Loucy (cell line): ENCODE results near the gene RALGPS2.

Source experiments
- H2AFZ ChIP-seq: fragments of 200-600 bp; sonication (generic); 2 replicates; pipeline ENCODE4 v1.6.0; 2016; ENCODE audit warnings: antibody characterized with exemption, mild to moderate bottlenecking, low read length, moderate library complexity
- H3F3A ChIP-seq: fragments of 200-600 bp; 2 replicates; pipeline ENCODE4 v1.6.0; 2016; ENCODE audit warnings: antibody characterized with exemption, low read depth, mild to moderate bottlenecking
- H3K27me3 ChIP-seq: fragments of 200-600 bp; sonication (generic); 2 replicates; pipeline ENCODE4 v1.6.1; 2014; ENCODE audit warnings: low read length, mild to moderate bottlenecking; ENCODE audit not compliant: insufficient read depth, poor library complexity, severe bottlenecking
- H3K36me3 ChIP-seq: fragments of 200-600 bp; sonication (generic); 2 replicates; pipeline ENCODE4 v1.6.1; 2016; ENCODE audit warnings: low read length; ENCODE audit not compliant: insufficient read depth
- H3K4me1 ChIP-seq: fragments of 200-600 bp; sonication (generic); 2 replicates; pipeline ENCODE4 v1.5.1; 2014; ENCODE audit warnings: low read length, mild to moderate bottlenecking; ENCODE audit not compliant: insufficient read depth, poor library complexity, severe bottlenecking
- H3K4me2 ChIP-seq: fragments of 200-600 bp; sonication (generic); 2 replicates; pipeline ENCODE4 v1.6.0; 2014; ENCODE audit warnings: antibody characterized with exemption, low read length, low read depth, mild to moderate bottlenecking; ENCODE audit not compliant: poor library complexity, severe bottlenecking
- H3K4me3 ChIP-seq: fragments of 200-600 bp; sonication (generic); 2 replicates; pipeline ENCODE4 v1.5.1; 2014; ENCODE audit warnings: low read length, mild to moderate bottlenecking, mixed read lengths; ENCODE audit not compliant: poor library complexity, severe bottlenecking
- H3K79me2 ChIP-seq: fragments of 200-600 bp; sonication (generic); 2 replicates; pipeline ENCODE4 v1.6.1; 2014; ENCODE audit warnings: low read length; ENCODE audit not compliant: insufficient read depth
- H3K9ac ChIP-seq: fragments of 200-600 bp; sonication (generic); 2 replicates; pipeline ENCODE4 v1.6.0; 2014; ENCODE audit warnings: mild to moderate bottlenecking, low read depth, low read length, moderate library complexity; ENCODE audit not compliant: poor library complexity, severe bottlenecking
- H3K9me2 ChIP-seq: fragments of 200-600 bp; sonication (generic); replicated peaks from 2 replicates; pipeline ENCODE4 v1.6.1; 2016; ENCODE audit warnings: low read depth, low read length, mixed read lengths
- H3K9me3 ChIP-seq: fragments of 200-600 bp; sonication (generic); 2 replicates; pipeline ENCODE4 v1.6.1; 2014; ENCODE audit warnings: mild to moderate bottlenecking, antibody characterized with exemption, low read length, low read depth; ENCODE audit not compliant: insufficient read depth
- H4K20me1 ChIP-seq: fragments of 200-600 bp; sonication (generic); 2 replicates; pipeline ENCODE4 v1.6.0; 2014; ENCODE audit warnings: antibody characterized with exemption, low read length, mild to moderate bottlenecking; ENCODE audit not compliant: insufficient read depth, poor library complexity, severe bottlenecking
- CTCF ChIP-seq: fragments of 200-600 bp; sonication (generic); conservative IDR thresholded peaks from 2 replicates; pipeline ENCODE4 v1.5.1; 2014; ENCODE audit warnings: mild to moderate bottlenecking, antibody characterized with exemption, low read length
- EZH2phosphoT487 ChIP-seq: fragments of 200-600 bp; IDR thresholded peaks from 2 replicates; pipeline ENCODE4 v1.6.1; 2018; ENCODE audit warnings: antibody characterized with exemption, mild to moderate bottlenecking, moderate library complexity, borderline replicate concordance

Gene RALGPS2

GRCh38 chr1:178959543-178960460 is 234.8 kb downstream of the RALGPS2 start:
- H3K4me1 ChIP-seq = no peaks in the 10 kb centered on the region
- H2AFZ ChIP-seq = no peak overlapping the region

GRCh38 chr1:178960482-178961240 is 235.6 kb downstream of the RALGPS2 start:
- H3K27me3 ChIP-seq = no peaks in the 10 kb centered on the region
- peaks cover 2% of the 10 kb centered on the region for H3K4me1 ChIP-seq
- H3K4me3 ChIP-seq = no peak overlapping the region
- H2AFZ ChIP-seq = no peak overlapping the region
- H4K20me1 ChIP-seq = no peaks in the 10 kb centered on the region
- no peak for TF ChIP-seq EZH2phosphoT487
- TF ChIP-seq CTCF = no peak
- no peaks in the 10 kb centered on the region for H3K36me3 ChIP-seq
- no peaks in the 10 kb centered on the region for H3K9me3 ChIP-seq
- no peak overlapping the region for H3K4me2 ChIP-seq
- no peaks in the 10 kb centered on the region for H3F3A ChIP-seq
- no peak overlapping the region for H3K9ac ChIP-seq
- no peaks in the 10 kb centered on the region for H3K9me2 ChIP-seq
- H3K79me2 ChIP-seq = no peaks in the 10 kb centered on the region

More at GRCh38 chr1:178959543-178960460, 234.8 kb downstream of the RALGPS2 start:
- H3K4me3 ChIP-seq = no peak overlapping the region
- H3K79me2 ChIP-seq = no peaks in the 10 kb centered on the region
- H3K4me2 ChIP-seq = no peak overlapping the region
- no peaks in the 10 kb centered on the region for H3K9me3 ChIP-seq
- no peak for TF ChIP-seq CTCF
- no peak for TF ChIP-seq EZH2phosphoT487
- no peaks in the 10 kb centered on the region for H3K27me3 ChIP-seq
- H3K9me2 ChIP-seq = no peaks in the 10 kb centered on the region
- no peak overlapping the region for H3K9ac ChIP-seq
- H3K36me3 ChIP-seq = no peaks in the 10 kb centered on the region
- no peaks in the 10 kb centered on the region for H3F3A ChIP-seq
- no peaks in the 10 kb centered on the region for H4K20me1 ChIP-seq

- Histone ChIP-seq H3K9me3 (no peaks in the 10 kb centered on the region), H3K9ac (no peak overlapping the region), H3K4me1 (peaks cover 6% of the 10 kb centered on the region), H3K4me2 (no peak overlapping the region), H3K36me3 (no peaks in the 10 kb centered on the region), H3K9me2 (no peaks in the 10 kb centered on the region), H3K4me3 (no peak overlapping the region), H3F3A (no peaks in the 10 kb centered on the region), H3K79me2 (no peaks in the 10 kb centered on the region), H3K27me3 (no peaks in the 10 kb centered on the region), H4K20me1 (no peaks in the 10 kb centered on the region), H2AFZ (no peak overlapping the region)
- TF ChIP-seq CTCF (no peak), EZH2phosphoT487 (no peak)
These were observed 236.3 kb downstream of the RALGPS2 start for GRCh38 chr1:178961331-178961730.
